Measurements from ENCODE around the gene CFB. TPM values are rescaled to one million over a fixed set of nuclear protein-coding genes. Genes with fewer than 3 reads are reported as not detected.
A peak's percentile ranks its signal among the peaks of the same experiment; 100 is the strongest.

Gene CFB
- total and polyA plus RNA-seq, 9 of the 15 experiments (the other 6 are each of a cell fraction or from before 2014, with no cell fraction given): 0.08 to 0.91 (median 0.22) TPM; not detected in 4

DNA sequence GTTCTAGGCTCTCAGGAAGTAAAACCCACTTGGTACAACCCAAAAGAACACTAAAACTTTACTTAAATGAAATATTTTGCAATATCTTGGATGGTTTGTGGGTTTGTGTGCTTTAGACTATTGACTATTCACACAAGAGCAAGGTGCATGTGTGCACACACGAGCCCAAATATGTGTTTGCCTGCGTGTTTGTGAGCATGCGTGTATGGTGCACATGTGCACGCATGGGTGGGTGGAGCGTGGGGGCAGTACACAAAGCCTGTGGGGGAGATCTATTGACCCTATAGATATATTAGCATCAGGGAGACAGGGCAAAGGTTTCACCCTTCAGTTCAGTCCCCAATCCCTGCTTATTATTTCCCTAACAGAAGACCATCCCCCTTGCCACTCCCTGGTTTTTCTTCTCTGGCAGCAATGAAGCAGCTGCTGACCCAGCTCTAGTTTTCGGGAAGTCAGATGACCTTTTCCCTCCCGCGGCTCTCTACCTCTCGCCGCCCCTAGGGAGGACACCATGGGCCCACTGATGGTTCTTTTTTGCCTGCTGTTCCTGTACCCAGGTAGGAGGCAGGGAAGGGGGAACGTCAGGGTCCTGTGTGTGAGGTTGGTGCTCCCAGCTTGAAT, 18.5 kb upstream of the CFB start, which contains the start of gene C2:
Gene C2 (plus strand): TSS at position 476 of the 621 bp plus-strand sequence. CDS start 36 bp downstream, at position 512.
- Histone ChIP-seq H3K4me1 (replicated peaks in 1 of 2; ENCODE audit: control insufficient read depth in 2 of 2, insufficient read depth in 2 of 2, low read length in 2 of 2) (peaks cover 6% of the 10 kb centered on the region in 2 experiments; a peak in 4 of 5 replicates), H3K9ac (ENCODE audit: insufficient read depth in 1 of 2, low read depth in 2 of 2, low read length in 2 of 2) (peak within 1 kb of the TSS in 1 of 2 experiments; percentile 72; a peak in 2 of 4 replicates), H4K20me1 (replicated peaks; ENCODE audit: control insufficient read depth, insufficient read depth, low read length) (no peaks in the 10 kb centered on the region), H3K36me3 (ENCODE audit: control insufficient read depth, insufficient read depth, low read length) (no peaks in the 10 kb centered on the region), H3K9me1 (ENCODE audit: control insufficient read depth, insufficient read depth, low read length) (no peaks in the 10 kb centered on the region), H2AFZ (ENCODE audit: low read depth, low read length) (peak within 1 kb of the TSS; percentile 88), H3K27me3 (ENCODE audit: control insufficient read depth in 2 of 2, insufficient read depth in 2 of 2, low read length in 2 of 2) (no peaks in the 10 kb centered on the region), H3K27ac (ENCODE audit: extremely low read depth, low read depth, low read length) (no peak within 1 kb of the TSS; the same call in 2 of the 3 replicates), H3K79me2 (ENCODE audit: control insufficient read depth, insufficient read depth, low read length) (no peaks in the 10 kb centered on the region), H3K4me3 (no peak within 1 kb of the TSS), H3K9me3 (replicated peaks; ENCODE audit: control insufficient read depth, insufficient read depth, low read depth, low read length) (peaks cover 7% of the 10 kb centered on the region), H3K4me2 (ENCODE audit: insufficient read depth, low read length) (peak within 1 kb of the TSS; percentile 35; the same call in 1 of the 2 replicates)
- ATAC-seq: peak; percentile 51
- WGBS (ENCODE audit: insufficient coverage, low coverage, missing lambda C conversion rate): 40% methylated on average over 11 of the region's 11 CpGs
- ChIA-PET POLR2A (interaction anchor here (0.6 to 0.9 kb wide), 3 partner anchors 24 to 268 kb away, joined by 3 read pairs; no protein-coding TSS in a partner anchor), CTCF (ENCODE audit: low intra/inter-chr PET ratio) (no interaction called here)
- in situ Hi-C loops (cut with MboI): no loop called here
- intact Hi-C loops (cut with micrococcal nuclease): no loop called here
- BruUV-seq (replicated peaks): no TSS peak
- no peak for DNase-seq (ENCODE audit: extremely low read depth in 1 of 4, low spot score in 3 of 4)
- TF ChIP-seq NR2C1 (IDR thresholded peaks at IDR 0.05) (no peak), NR2C1 (tag; IDR thresholded peaks at IDR 0.05) (peak; percentile 39; the same call in 1 of the 2 replicates), ZNF561 (CRISPR knock-in tag; conservative IDR thresholded peaks at IDR 0.05) (no peak), ZNF140 (CRISPR knock-in tag; IDR thresholded peaks at IDR 0.05) (no peak), SMARCC2 (IDR thresholded peaks at IDR 0.05; ENCODE audit: low read depth) (no peak), BDP1 (IDR thresholded peaks at IDR 0.05; ENCODE audit: insufficient read depth, insufficient read length) (no peak)
- no peak for FAIRE-seq
